Trophoblast cell (in vitro differentiated cells and primary cell): ENCODE data around the gene CLPTM1L.

Source experiments
- DNase-seq, 2 donors: peaks; one replicate each; pipeline ENCODE4 v3.0.0-alpha.2; 2016
- H2AFZ ChIP-seq: 2 replicates; pipeline ENCODE4 v1.6.1; 2013; ENCODE audit warnings: low read length, moderate library complexity, mild to moderate bottlenecking; ENCODE audit not compliant: insufficient read depth, poor library complexity
- H2AK5ac ChIP-seq: 2 replicates; pipeline ENCODE4 v1.6.1; 2013; ENCODE audit warnings: mild to moderate bottlenecking, low read length
- H2BK120ac ChIP-seq: 2 replicates; pipeline ENCODE4 v1.6.1; 2013; ENCODE audit warnings: low read length, mild to moderate bottlenecking, moderate library complexity; ENCODE audit not compliant: insufficient read depth, poor library complexity
- H2BK12ac ChIP-seq: 2 replicates; pipeline ENCODE4 v1.6.1; 2013; ENCODE audit warnings: mild to moderate bottlenecking, low read length, moderate library complexity
- H2BK5ac ChIP-seq: 2 replicates; pipeline ENCODE4 v1.6.1; 2013; ENCODE audit warnings: low read length, low read depth, moderate library complexity, mild to moderate bottlenecking; ENCODE audit not compliant: poor library complexity
- H3K14ac ChIP-seq: 2 replicates; pipeline ENCODE4 v1.6.1; 2013; ENCODE audit warnings: mild to moderate bottlenecking, low read length
- H3K18ac ChIP-seq: 2 replicates; pipeline ENCODE4 v1.6.1; 2013; ENCODE audit warnings: mild to moderate bottlenecking, low read length
- H3K23ac ChIP-seq: 2 replicates; pipeline ENCODE4 v1.6.1; 2013; ENCODE audit warnings: low read length
- H3K27ac ChIP-seq: 2 replicates; pipeline ENCODE4 v1.5.1; 2013; ENCODE audit warnings: low read depth, mild to moderate bottlenecking, inconsistent platforms, low read length, moderate library complexity
- H3K27me3 ChIP-seq: 2 replicates; pipeline ENCODE4 v1.6.1; 2013; ENCODE audit warnings: inconsistent platforms, mild to moderate bottlenecking, low read length, moderate library complexity; ENCODE audit not compliant: insufficient read depth
- H3K36me3 ChIP-seq, 2 experiments: 1 replicate in 1 of 2; 2 replicates in 1 of 2; pipeline ENCODE4 v1.6.1; 2013; ENCODE audit warnings: low read length in 2 of 2, mild to moderate bottlenecking in 2 of 2, moderate library complexity in 1 of 2; ENCODE audit not compliant: insufficient read depth in 2 of 2, control insufficient read depth in 1 of 2
- H3K4ac ChIP-seq: 2 replicates; pipeline ENCODE4 v1.6.1; 2013; ENCODE audit warnings: low read depth, mild to moderate bottlenecking, low read length, moderate library complexity
- H3K4me1 ChIP-seq, 2 experiments: 1 replicate in 1 of 2; 2 replicates in 1 of 2; pipeline ENCODE4 v1.6.1; 2013; ENCODE audit warnings: low read length in 2 of 2, mild to moderate bottlenecking in 2 of 2, moderate library complexity in 1 of 2; ENCODE audit not compliant: insufficient read depth in 2 of 2, control insufficient read depth in 1 of 2
- H3K4me2 ChIP-seq: 2 replicates; pipeline ENCODE4 v1.6.1; 2013; ENCODE audit warnings: inconsistent platforms, mild to moderate bottlenecking, low read length, moderate library complexity
- H3K4me3 ChIP-seq: 2 replicates; pipeline ENCODE4 v1.5.1; 2013; ENCODE audit warnings: mild to moderate bottlenecking, low read depth, low read length, inconsistent platforms
- H3K79me1 ChIP-seq: one replicate; pipeline ENCODE4 v1.6.1; 2013; ENCODE audit warnings: low read length
- H3K79me2 ChIP-seq: 2 replicates; pipeline ENCODE4 v1.6.1; 2013; ENCODE audit warnings: low read length, mild to moderate bottlenecking; ENCODE audit not compliant: control insufficient read depth, insufficient read depth, poor library complexity
- H3K9ac ChIP-seq: 2 replicates; pipeline ENCODE4 v1.6.1; 2013; ENCODE audit warnings: mild to moderate bottlenecking, low read length
- H3K9me3 ChIP-seq: 2 replicates; pipeline ENCODE4 v1.6.1; 2013; ENCODE audit warnings: low read depth, mild to moderate bottlenecking, control low read depth, inconsistent platforms, low read length; ENCODE audit not compliant: insufficient read depth
- H4K12ac ChIP-seq: 2 replicates; pipeline ENCODE4 v1.6.1; 2013; ENCODE audit warnings: low read depth, mild to moderate bottlenecking, low read length, moderate library complexity
- H4K8ac ChIP-seq: 2 replicates; pipeline ENCODE4 v1.6.1; 2013; ENCODE audit warnings: low read depth, mild to moderate bottlenecking, low read length, moderate library complexity
- H4K91ac ChIP-seq: one replicate; pipeline ENCODE4 v1.6.1; 2013; ENCODE audit warnings: low read depth, mild to moderate bottlenecking, low read length, moderate library complexity
- WGBS: extraction: QIAGEN DNeasy Blood & Tissue Kit; methylation state at CpG from one replicate; pipeline ENCODE4 v1.1.7; 2013; ENCODE audit warnings: missing lambda C conversion rate; ENCODE audit not compliant: insufficient read length, insufficient coverage; ENCODE audit errors: extremely low coverage; 5-methylcytosine and 5-hydroxymethylcytosine counted together

CLPTM1L gene

GRCh38 chr5:1378096-1378495, 33.2 kb upstream of the CLPTM1L start:
- H3K18ac ChIP-seq, result no peak overlapping the region
- H4K8ac ChIP-seq, result no peak overlapping the region
- no peak overlapping the region for H3K4ac ChIP-seq
- no peak overlapping the region for H2AFZ ChIP-seq
- peaks cover 8% of the 10 kb centered on the region for H3K27me3 ChIP-seq
- no peak overlapping the region for H4K12ac ChIP-seq
- no peak overlapping the region for H4K91ac ChIP-seq
- H3K4me1 ChIP-seq, result no peaks in the 10 kb centered on the region
- H3K9me3 ChIP-seq, result peaks cover 17% of the 10 kb centered on the region
- H3K14ac ChIP-seq, result no peak overlapping the region
- no peak overlapping the region for H3K4me3 ChIP-seq
- H2BK120ac ChIP-seq, result no peak overlapping the region
- WGBS, result no CpG with 5 or more reads among the region's 18 CpGs
- no peak overlapping the region for H2BK5ac ChIP-seq
- H3K9ac ChIP-seq, result no peak overlapping the region
- no peak overlapping the region for H3K23ac ChIP-seq
- no peak overlapping the region for H3K27ac ChIP-seq
- no peaks in the 10 kb centered on the region for H3K79me1 ChIP-seq
- H3K36me3 ChIP-seq, result no peaks in the 10 kb centered on the region
- H3K79me2 ChIP-seq, result no peaks in the 10 kb centered on the region
- no peak for DNase-seq
- H2AK5ac ChIP-seq, result no peak overlapping the region
- H2BK12ac ChIP-seq, result no peak overlapping the region
- no peak overlapping the region for H3K4me2 ChIP-seq

GRCh38 chr5:1376981-1377380, 32.1 kb upstream of the CLPTM1L start:
- Histone ChIP-seq H3K79me1 (no peaks in the 10 kb centered on the region), H3K79me2 (no peaks in the 10 kb centered on the region), H4K8ac (no peak overlapping the region), H2AK5ac (no peak overlapping the region), H4K12ac (no peak overlapping the region), H2BK12ac (no peak overlapping the region), H2BK120ac (no peak overlapping the region), H3K4me1 (no peaks in the 10 kb centered on the region), H2BK5ac (no peak overlapping the region), H3K4me3 (no peak overlapping the region), H3K23ac (no peak overlapping the region), H4K91ac (no peak overlapping the region), H3K4ac (no peak overlapping the region), H3K36me3 (no peaks in the 10 kb centered on the region), H3K4me2 (no peak overlapping the region), H3K27me3 (peaks cover 8% of the 10 kb centered on the region), H2AFZ (no peak overlapping the region), H3K14ac (no peak overlapping the region), H3K9ac (no peak overlapping the region), H3K9me3 (peaks cover 17% of the 10 kb centered on the region), H3K27ac (no peak overlapping the region), H3K18ac (no peak overlapping the region)
- no CpG with 5 or more reads among the region's 3 CpGs for WGBS
- no peak for DNase-seq

DNA sequence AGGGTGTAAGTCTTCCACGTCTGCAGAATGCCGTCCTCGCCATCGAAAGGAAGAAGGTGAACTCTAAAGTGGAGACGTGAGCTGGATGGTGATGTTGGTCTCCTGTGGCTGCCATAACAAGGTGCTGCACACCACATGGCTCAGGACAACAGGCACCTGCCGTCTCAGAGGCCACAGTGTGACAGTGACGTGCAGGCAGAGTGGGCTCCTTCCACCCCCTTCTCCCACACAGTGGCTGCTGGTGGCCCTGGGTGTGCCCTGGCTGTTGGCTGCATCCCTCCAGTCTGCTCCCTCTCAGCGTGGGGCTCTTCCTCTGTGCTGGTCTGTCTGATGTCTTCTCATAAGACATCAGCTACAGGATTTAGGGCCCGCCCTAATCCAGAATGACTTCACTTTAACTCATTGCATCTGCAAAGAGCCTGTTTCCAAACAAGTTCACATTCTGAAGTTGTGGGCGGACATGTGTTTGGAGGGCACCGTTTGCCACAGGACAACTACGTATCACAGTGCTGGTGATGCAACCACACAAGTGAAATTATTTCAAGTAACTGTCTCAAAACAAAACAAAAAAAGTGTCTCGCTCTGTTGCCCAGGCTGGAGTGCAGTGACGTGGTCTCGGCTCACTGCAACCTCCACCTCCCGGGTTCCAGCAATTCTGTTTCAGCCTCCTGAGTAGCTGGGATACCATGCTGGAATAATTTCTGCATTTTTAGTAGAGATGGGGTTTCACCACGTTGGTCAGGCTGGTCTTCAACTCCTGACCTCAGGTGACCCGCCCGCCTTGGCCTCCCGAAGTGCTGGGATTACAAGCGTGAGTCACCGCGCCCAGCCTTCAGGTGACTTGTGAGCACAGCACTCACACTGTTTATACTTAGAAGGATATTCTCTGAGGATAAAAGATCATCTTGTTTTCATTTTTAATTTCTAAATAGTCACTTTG, 31.2 kb upstream of the CLPTM1L start:
- Histone ChIP-seq H2BK120ac (no peak overlapping the region), H4K12ac (no peak overlapping the region), H3K18ac (no peak overlapping the region), H2AFZ (no peak overlapping the region), H2BK12ac (no peak overlapping the region), H3K79me1 (no peaks in the 10 kb centered on the region), H3K14ac (no peak overlapping the region), H3K27me3 (peaks cover 8% of the 10 kb centered on the region), H3K4ac (no peak overlapping the region), H2BK5ac (no peak overlapping the region), H3K79me2 (no peaks in the 10 kb centered on the region), H2AK5ac (no peak overlapping the region), H3K27ac (no peak overlapping the region), H4K8ac (no peak overlapping the region), H3K9ac (no peak overlapping the region), H3K4me3 (peak overlapping the region; percentile 5), H3K4me2 (no peak overlapping the region), H4K91ac (no peak overlapping the region), H3K4me1 (no peaks in the 10 kb centered on the region), H3K23ac (no peak overlapping the region), H3K9me3 (peaks cover 12% of the 10 kb centered on the region), H3K36me3 (no peaks in the 10 kb centered on the region)
- WGBS, result no CpG with 5 or more reads among the region's 23 CpGs
- peak; percentile 44 to 57 for DNase-seq

GRCh38 chr5:1374679-1375055, 29.8 kb upstream of the CLPTM1L start:
- Histone ChIP-seq H2AFZ (no peak overlapping the region), H3K18ac (no peak overlapping the region), H3K79me2 (no peaks in the 10 kb centered on the region), H3K9me3 (peaks cover 10% of the 10 kb centered on the region), H2AK5ac (no peak overlapping the region), H3K4ac (no peak overlapping the region), H4K8ac (no peak overlapping the region), H3K9ac (no peak overlapping the region), H3K4me1 (no peaks in the 10 kb centered on the region), H3K14ac (no peak overlapping the region), H2BK12ac (no peak overlapping the region), H3K79me1 (no peaks in the 10 kb centered on the region), H3K27me3 (peaks cover 8% of the 10 kb centered on the region), H4K12ac (no peak overlapping the region), H3K4me2 (no peak overlapping the region), H3K36me3 (no peaks in the 10 kb centered on the region), H2BK5ac (no peak overlapping the region), H3K27ac (no peak overlapping the region), H3K23ac (no peak overlapping the region), H4K91ac (no peak overlapping the region), H2BK120ac (no peak overlapping the region), H3K4me3 (no peak overlapping the region)
- no peak for DNase-seq
- no CpG with 5 or more reads among the region's 6 CpGs for WGBS
